ENCODE measurements around the gene ANKRD10.

ANKRD10 gene

DNA sequence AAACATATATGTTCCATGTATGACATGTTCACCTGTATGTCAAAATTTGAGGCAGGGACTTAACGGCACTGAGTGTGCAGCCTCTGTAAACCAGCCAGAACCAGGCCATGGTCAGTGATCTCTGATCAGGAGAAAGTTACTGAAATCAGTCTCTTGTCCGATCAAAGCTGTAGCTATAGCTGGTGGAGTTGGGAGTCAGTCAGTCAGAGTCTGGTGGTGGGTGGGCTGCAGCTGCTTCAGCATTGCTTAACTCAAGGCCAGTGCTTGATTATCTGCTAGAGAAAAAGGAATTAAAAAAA, 78.3 kb downstream of the ANKRD10 start:
- DNase-seq (ENCODE audit: extremely low read depth, low read depth), result no peak
- TF ChIP-seq, protein P1, sequence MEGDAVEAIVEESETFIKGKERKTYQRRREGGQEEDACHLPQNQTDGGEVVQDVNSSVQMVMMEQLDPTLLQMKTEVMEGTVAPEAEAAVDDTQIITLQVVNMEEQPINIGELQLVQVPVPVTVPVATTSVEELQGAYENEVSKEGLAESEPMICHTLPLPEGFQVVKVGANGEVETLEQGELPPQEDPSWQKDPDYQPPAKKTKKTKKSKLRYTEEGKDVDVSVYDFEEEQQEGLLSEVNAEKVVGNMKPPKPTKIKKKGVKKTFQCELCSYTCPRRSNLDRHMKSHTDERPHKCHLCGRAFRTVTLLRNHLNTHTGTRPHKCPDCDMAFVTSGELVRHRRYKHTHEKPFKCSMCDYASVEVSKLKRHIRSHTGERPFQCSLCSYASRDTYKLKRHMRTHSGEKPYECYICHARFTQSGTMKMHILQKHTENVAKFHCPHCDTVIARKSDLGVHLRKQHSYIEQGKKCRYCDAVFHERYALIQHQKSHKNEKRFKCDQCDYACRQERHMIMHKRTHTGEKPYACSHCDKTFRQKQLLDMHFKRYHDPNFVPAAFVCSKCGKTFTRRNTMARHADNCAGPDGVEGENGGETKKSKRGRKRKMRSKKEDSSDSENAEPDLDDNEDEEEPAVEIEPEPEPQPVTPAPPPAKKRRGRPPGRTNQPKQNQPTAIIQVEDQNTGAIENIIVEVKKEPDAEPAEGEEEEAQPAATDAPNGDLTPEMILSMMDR (IDR thresholded peaks at IDR 0.05; ENCODE audit: low read depth, low read length), result no peak

DNA sequence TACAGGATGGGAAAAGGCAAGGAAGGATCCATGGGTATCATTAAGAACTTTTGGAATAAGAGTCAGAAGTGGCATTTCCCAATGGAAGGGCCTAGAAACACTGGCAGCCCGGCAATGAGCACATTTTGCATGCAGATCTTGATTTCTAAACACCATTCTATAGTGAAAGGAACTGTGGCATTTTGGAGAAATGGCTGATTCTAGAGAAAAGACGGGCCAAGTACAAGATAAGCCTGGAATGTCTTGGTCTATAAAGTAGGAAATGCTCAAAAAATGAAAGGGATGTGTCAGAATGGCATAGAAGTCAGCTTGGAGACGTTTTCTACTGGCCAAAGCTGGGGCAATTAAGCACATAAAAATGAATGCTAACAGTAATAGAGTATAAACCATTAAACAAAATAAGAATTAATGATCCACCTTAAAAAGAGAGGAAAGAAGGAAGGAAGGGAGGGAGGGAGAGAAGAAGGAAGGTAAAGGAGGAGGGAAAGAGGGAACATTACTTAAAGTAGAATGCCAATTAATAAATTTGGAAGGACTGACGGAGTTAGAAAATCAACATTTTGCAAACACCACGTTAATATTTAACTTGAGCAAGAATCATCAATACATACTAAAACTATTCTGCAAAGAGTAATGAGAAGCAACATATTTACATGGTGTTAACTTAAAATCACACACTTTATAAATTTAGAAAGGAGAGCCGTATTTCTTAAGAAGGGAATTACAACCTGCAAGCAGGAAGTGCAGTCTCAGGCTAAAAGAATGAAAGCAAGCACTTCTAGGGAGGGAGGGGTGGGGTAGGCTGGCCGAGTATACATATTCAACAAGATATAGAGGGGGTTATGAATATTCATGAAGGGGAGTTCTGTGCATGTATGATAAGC, 78.9 kb downstream of the ANKRD10 start:
- TF ChIP-seq, protein P1 (IDR thresholded peaks at IDR 0.05; ENCODE audit: low read depth, low read length), result no peak
- DNase-seq (ENCODE audit: extremely low read depth, low read depth), result no peak

DNA sequence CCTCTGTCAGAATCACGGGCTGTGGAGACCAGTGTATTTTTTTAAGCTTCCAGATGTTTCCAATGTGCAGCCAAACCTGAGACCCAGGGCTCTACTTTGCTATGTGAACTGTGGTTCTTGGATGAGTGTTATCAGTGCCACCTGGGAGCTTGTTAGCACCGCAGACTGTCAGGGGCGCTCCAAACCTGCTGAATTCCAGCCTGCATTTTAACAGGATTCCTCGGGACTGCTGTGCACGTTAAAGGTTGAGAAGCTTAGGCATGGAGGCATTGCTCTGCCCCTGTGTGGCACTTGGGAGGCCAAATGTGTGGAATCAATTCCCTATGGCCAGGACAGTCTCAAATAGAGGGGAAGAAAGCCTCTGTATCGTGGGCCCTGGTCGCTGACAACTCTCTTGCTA, 80.3 kb downstream of the ANKRD10 start:
- no peak for DNase-seq (ENCODE audit: extremely low read depth, low read depth)
- TF ChIP-seq, protein P1 (IDR thresholded peaks at IDR 0.05; ENCODE audit: low read depth, low read length), result no peak

DNA sequence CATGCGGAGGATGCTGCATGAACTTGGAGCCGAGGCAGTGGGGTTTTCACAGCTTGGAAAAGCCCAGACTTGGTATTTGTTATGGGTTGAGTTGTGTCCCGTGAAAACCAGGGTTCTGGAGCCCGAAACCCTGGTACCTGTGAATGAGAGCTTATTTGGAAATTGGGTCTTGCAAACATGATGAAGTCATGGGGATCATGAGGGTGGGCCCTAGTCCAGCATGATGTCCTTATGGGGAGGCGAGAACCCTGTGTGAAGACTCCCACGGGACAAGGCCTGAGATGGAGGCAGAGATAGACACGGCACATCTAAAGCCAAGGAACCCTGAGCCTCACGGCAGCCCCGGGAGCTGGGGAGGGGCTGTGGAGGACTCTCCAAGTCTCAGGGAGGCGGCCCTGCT, 82.3 kb downstream of the ANKRD10 start:
- DNase-seq (ENCODE audit: extremely low read depth, low read depth), result no peak
- TF ChIP-seq, protein P1 (IDR thresholded peaks at IDR 0.05; ENCODE audit: low read depth, low read length), result no peak

DNA sequence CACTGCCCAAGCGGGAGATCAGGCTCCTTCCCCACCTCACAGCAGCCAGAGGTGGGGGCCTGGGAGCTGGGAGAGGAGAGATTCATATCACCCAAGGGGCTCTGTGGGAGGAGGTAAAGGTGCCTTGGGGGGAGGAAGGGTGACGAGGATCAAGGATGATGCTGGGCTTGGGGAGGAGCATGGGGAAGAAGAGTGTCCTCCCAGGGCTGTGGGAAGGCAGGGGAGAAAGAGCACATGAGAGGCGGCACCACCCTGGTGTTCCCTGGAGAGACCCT, 82.7 kb downstream of the ANKRD10 start:
- TF ChIP-seq, protein P1 (IDR thresholded peaks at IDR 0.05; ENCODE audit: low read depth, low read length), result no peak
- no peak for DNase-seq (ENCODE audit: extremely low read depth, low read depth)

DNA sequence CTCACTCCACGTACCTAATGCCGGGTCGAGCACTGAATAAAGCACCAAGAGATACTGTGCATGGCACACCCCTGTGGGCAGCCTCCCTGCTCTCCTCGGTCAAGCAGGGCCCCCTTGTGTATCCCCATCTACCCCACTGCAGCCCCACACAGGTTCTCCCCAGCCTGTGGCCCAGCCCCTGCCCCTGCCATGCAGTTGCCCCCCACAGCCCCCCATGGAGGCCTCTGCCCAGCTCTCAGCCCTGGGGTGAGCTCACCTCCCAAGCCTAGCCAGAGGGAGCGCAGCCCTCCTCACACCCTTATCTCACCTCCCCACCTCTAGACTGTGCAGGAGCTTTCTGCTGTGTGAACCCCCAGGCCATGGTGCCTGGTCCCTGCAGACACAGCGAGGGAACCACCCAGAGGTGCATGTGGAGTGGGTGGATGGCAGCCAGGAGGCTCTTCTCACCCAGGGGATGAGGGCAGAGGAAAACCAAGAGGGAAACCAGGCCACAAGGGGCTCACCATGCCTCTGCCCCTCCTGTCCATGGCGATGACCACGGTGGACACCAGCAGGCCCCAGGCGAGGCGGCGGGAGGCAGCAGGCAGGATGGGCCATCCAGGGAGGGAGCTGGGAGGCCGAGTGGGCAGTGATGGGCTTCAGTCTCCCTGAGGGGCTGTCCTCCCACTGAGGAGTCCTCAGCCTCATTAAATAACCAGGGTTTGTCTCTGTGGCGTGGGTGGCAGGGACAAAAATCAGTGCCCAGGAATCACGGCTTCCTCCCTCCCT, 83.2 kb downstream of the ANKRD10 start:
- TF ChIP-seq, protein P1 (IDR thresholded peaks at IDR 0.05; ENCODE audit: low read depth, low read length), result no peak

DNA sequence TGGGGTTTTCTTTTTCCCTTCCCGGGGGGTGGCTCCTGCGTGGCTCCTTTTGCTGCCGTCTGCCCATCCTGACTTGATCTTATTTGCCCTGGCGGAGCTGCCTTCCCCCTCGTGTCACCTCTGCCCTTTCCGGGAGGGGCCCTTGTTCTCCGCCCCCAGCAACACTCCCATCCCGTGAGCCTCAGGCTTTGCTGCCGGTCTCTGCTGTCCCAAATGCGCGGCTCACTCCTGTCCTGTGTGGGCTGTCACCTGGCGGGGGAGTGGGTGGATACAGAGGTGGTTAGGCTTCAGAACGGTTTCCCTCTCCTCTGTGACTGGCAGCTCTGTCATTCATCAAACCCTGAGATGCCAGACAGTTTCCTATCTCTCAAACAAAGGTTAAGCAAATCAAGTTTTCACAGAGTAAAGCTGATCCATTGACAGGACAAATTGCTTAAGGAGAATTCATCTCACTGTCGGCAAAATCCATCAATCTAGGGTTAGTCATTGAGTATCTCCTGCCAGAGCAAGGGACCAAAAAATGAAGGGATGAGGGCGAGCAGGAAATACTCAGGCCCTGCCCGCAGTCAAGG, 84.0 kb downstream of the ANKRD10 start:
- TF ChIP-seq, protein P1 (IDR thresholded peaks at IDR 0.05; ENCODE audit: low read depth, low read length), result no peak
- DNase-seq (ENCODE audit: extremely low read depth, low read depth), result no peak

More for the DNA sequence above, 83.2 kb downstream of the ANKRD10 start:
- no peak for DNase-seq (ENCODE audit: extremely low read depth, low read depth)

Measured in AG09319 (cell line).